GM23338 (cell line): ENCODE measurements around the gene MINPP1. TPM values are rescaled to one million over a fixed set of nuclear protein-coding genes. Genes with fewer than 3 reads are reported as not detected.

Experiments
- ATAC-seq: fragments of 200-7000 bp; cut with Tn5 transposase; 3 replicates; pipeline ENCODE4 v1.9.1; 2020
- DNase-seq: peaks from one replicate; pipeline ENCODE4 v3.0.0-alpha.2; 2015; ENCODE audit warnings: low spot score
- H2AFZ ChIP-seq: fragments of 200-600 bp; sonication (generic); 2 replicates; pipeline ENCODE4 v1.8.0; 2016; ENCODE audit warnings: antibody characterized with exemption, mild to moderate bottlenecking, moderate library complexity
- H3F3A ChIP-seq: fragments of 200-600 bp; sonication (generic); replicated peaks from 2 replicates; pipeline ENCODE4 v1.8.0; 2017; ENCODE audit warnings: antibody characterized with exemption, mixed run types, low read depth
- H3K27ac ChIP-seq: fragments of 200-600 bp; sonication (generic); 2 replicates; pipeline ENCODE4 v1.6.1; 2016; ENCODE audit warnings: low read depth
- H3K27me3 ChIP-seq: fragments of 200-600 bp; sonication (generic); 2 replicates; pipeline ENCODE4 v1.8.0; 2016; ENCODE audit warnings: mild to moderate bottlenecking, mixed run types, moderate library complexity; ENCODE audit not compliant: insufficient read depth
- H3K36me3 ChIP-seq: fragments of 200-600 bp; sonication (generic); 2 replicates; pipeline ENCODE4 v1.8.0; 2016; ENCODE audit warnings: mild to moderate bottlenecking; ENCODE audit not compliant: insufficient read depth
- H3K4me1 ChIP-seq: fragments of 200-600 bp; sonication (generic); 2 replicates; pipeline ENCODE4 v1.8.0; 2016; ENCODE audit warnings: mild to moderate bottlenecking, moderate library complexity; ENCODE audit not compliant: insufficient read depth
- H3K4me2 ChIP-seq: fragments of 200-600 bp; sonication (generic); 2 replicates; pipeline ENCODE4 v1.7.1; 2017; ENCODE audit warnings: mixed run types
- H3K4me3 ChIP-seq: fragments of 200-600 bp; sonication (generic); 2 replicates; pipeline ENCODE4 v1.6.1; 2016; ENCODE audit warnings: mixed run types
- H3K79me2 ChIP-seq: fragments of 200-600 bp; sonication (generic); replicated peaks from 2 replicates; pipeline ENCODE4 v1.8.0; 2017; ENCODE audit warnings: mild to moderate bottlenecking; ENCODE audit not compliant: insufficient read depth
- H3K9me2 ChIP-seq: fragments of 200-600 bp; sonication (generic); 2 replicates; pipeline ENCODE4 v1.8.0; 2017; ENCODE audit not compliant: insufficient read depth
- H4K20me1 ChIP-seq: fragments of 200-600 bp; sonication (generic); replicated peaks from 2 replicates; pipeline ENCODE4 v1.8.0; 2017; ENCODE audit warnings: mild to moderate bottlenecking; ENCODE audit not compliant: insufficient read depth
- H3K27ac Mint-ChIP-seq: 2 replicates; pipeline ENCODE4 v1.8.0; 2020; ENCODE audit warnings: inconsistent platforms, mild to moderate bottlenecking, moderate library complexity, mixed read lengths
- H3K27me3 Mint-ChIP-seq: 3 replicates; pipeline ENCODE4 v1.8.0; 2022; ENCODE audit warnings: low read depth, mild to moderate bottlenecking, moderate library complexity, mixed read lengths, inconsistent platforms; ENCODE audit not compliant: insufficient read depth, poor library complexity
- H3K36me3 Mint-ChIP-seq: 3 replicates; pipeline ENCODE4 v1.8.0; 2021; ENCODE audit warnings: low read depth, mild to moderate bottlenecking, inconsistent platforms, moderate library complexity, mixed read lengths
- H3K4me1 Mint-ChIP-seq: 3 replicates; pipeline ENCODE4 v1.8.0; 2020; ENCODE audit warnings: mild to moderate bottlenecking, inconsistent platforms, mixed read lengths
- H3K4me3 Mint-ChIP-seq: 3 replicates; pipeline ENCODE4 v1.8.0; 2021; ENCODE audit warnings: moderate library complexity, mild to moderate bottlenecking, inconsistent platforms, mixed read lengths
- H3K9me3 Mint-ChIP-seq: 3 replicates; pipeline ENCODE4 v1.8.0; 2020; ENCODE audit warnings: moderate library complexity, mild to moderate bottlenecking, inconsistent platforms, mixed read lengths
- CREB1 ChIP-seq: fragments of 250-450 bp; sonication (Bioruptor Pico); IDR thresholded peaks from 2 replicates; pipeline ENCODE4 v1.5.0; 2020; ENCODE audit warnings: low read depth, mild to moderate bottlenecking, moderate library complexity
- EZH2phosphoT487 ChIP-seq: fragments of 200-600 bp; sonication (generic); IDR thresholded peaks from one replicate; pipeline ENCODE4 v1.8.1; 2018; ENCODE audit warnings: antibody characterized with exemption; ENCODE audit not compliant: unreplicated experiment
- JUNB ChIP-seq: IDR thresholded peaks from one replicate; pipeline ENCODE4 v1.6.1; 2016; ENCODE audit warnings: antibody characterized with exemption; ENCODE audit not compliant: unreplicated experiment
- NANOG ChIP-seq: IDR thresholded peaks from 2 replicates; pipeline ENCODE4 v1.6.1; 2016; ENCODE audit warnings: antibody characterized with exemption, borderline replicate concordance
- POLR2AphosphoS5 ChIP-seq: IDR thresholded peaks from 2 replicates; pipeline ENCODE4 v1.6.1; 2016; ENCODE audit warnings: antibody characterized with exemption, low read depth
- REST ChIP-seq: IDR thresholded peaks from one replicate; pipeline ENCODE4 v1.6.1; 2018; ENCODE audit warnings: antibody characterized with exemption; ENCODE audit not compliant: unreplicated experiment
- ZNF462 ChIP-seq: fragments of 250-450 bp; sonication (Bioruptor Pico); IDR thresholded peaks from 2 replicates; pipeline ENCODE4 v1.5.0; 2020; ENCODE audit warnings: mild to moderate bottlenecking, moderate library complexity
- polyA plus RNA-seq: library from polyadenylated mRNA; unstranded; fragments of >200 nt; fragmentation: Nextera tagmentation; extraction: Ambion mirVana; gene quantifications from 2 replicates; pipeline ENCODE4 v1.2.1, GENCODE V29; 2016
- total RNA-seq: library from RNA; depleted of rRNA; stranded (reverse); fragments of >200 nt; shearing (Covaris generic); gene quantifications from 2 replicates; pipeline ENCODE4 v1.2.3, GENCODE V29; 2014
- TF ChIP-seq, protein P1 (sequence below): IDR thresholded peaks from 2 replicates; pipeline ENCODE4 v1.6.1; 2016; ENCODE audit warnings: antibody characterized with exemption

MINPP1 gene
- total and polyA plus RNA-seq, 2 experiments from 2014 or later, result 27.0 to 39.3 TPM

DNA sequence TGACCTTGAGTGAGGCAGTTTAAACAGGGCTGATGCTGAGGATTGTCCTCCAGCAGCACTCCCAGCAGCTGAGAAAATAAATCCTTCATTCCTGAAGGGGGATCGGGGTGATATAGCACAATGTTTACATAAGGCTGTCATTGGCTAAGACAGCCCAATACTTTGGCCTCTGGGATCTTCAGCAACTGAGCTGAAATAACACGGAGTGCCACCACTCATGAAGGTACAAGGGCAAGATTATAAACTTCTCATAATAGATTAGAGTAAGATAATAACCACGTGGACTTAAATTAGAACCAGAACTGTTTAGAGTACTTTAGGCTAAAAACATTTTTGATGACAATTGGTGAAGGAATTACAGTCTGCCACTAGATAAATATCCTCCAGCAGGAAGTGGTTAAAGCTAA lies 85.0 kb downstream of the MINPP1 start:
- no peak for DNase-seq
- Histone ChIP-seq H3K27me3 (no peaks in the 10 kb centered on the region), H3K79me2 (no peaks in the 10 kb centered on the region), H3K4me3 (no peak overlapping the region), H3K4me2 (no peak overlapping the region), H3K27ac (no peak overlapping the region), H3K36me3 (no peaks in the 10 kb centered on the region), H3K4me1 (no peaks in the 10 kb centered on the region), H2AFZ (no peak overlapping the region), H3K9me2 (0 out of 2 replicates have a peak, but pooled peaks cover 7% of the 10 kb centered on the region), H3F3A (no peaks in the 10 kb centered on the region), H4K20me1 (no peaks in the 10 kb centered on the region)
- Mint-ChIP-seq H3K4me1 (no peaks in the 10 kb centered on the region), H3K36me3 (no peaks in the 10 kb centered on the region; the same call in 2 of the 3 replicates), H3K27me3 (peaks cover 2% of the 10 kb centered on the region), H3K9me3 (no peaks in the 10 kb centered on the region), H3K27ac (no peak overlapping the region), H3K4me3 (no peak overlapping the region)
- TF ChIP-seq ZNF462 (CRISPR knock-in tag) (no peak), POLR2AphosphoS5 (no peak), EZH2phosphoT487 (no peak), REST (no peak), NANOG (no peak), CREB1 (CRISPR knock-in tag) (no peak), JUNB (no peak)
- TF ChIP-seq, protein P1, sequence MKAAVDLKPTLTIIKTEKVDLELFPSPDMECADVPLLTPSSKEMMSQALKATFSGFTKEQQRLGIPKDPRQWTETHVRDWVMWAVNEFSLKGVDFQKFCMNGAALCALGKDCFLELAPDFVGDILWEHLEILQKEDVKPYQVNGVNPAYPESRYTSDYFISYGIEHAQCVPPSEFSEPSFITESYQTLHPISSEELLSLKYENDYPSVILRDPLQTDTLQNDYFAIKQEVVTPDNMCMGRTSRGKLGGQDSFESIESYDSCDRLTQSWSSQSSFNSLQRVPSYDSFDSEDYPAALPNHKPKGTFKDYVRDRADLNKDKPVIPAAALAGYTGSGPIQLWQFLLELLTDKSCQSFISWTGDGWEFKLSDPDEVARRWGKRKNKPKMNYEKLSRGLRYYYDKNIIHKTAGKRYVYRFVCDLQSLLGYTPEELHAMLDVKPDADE, result no peak
- no peak for ATAC-seq
